Adrenal gland (tissue), 12 donors: ENCODE measurements around the gene SLC26A1. TPM values are rescaled to one million over a fixed set of nuclear protein-coding genes. Genes with fewer than 3 reads are reported as not detected.
"Not testable (repeated sequence)": the region's sequence is repeated elsewhere in the genome, so short reads cannot be mapped to it uniquely, and the experiment has no call there.

Source experiments
- DNase-seq, 7 donors: peaks; one replicate each; pipeline ENCODE4 v3.0.0-alpha.2; 2019 to 2020
- H3K27ac ChIP-seq, 5 donors: fragments of 200-600 bp; sonication (generic) in 4 of 5; 1 replicate in 3 of 5; 2 replicates in 2 of 5; pipeline versions ENCODE4 v1.5.1 to v1.8.0; 2016 to 2020; ENCODE audit warnings: mild to moderate bottlenecking in 1 of 5
- H3K27me3 ChIP-seq: fragments of 200-600 bp; 2 replicates; pipeline ENCODE4 v1.8.0; 2021
- H3K36me3 ChIP-seq, 2 donors: fragments of 200-600 bp; replicated peaks in 1 of 2; 1 replicate in 1 of 2; 2 replicates in 1 of 2; pipeline versions ENCODE4 v1.5.1 to v1.8.0; 2018 to 2022
- H3K4me1 ChIP-seq, 2 donors: fragments of 200-600 bp; replicated peaks in 1 of 2; 1 replicate in 1 of 2; 2 replicates in 1 of 2; pipeline versions ENCODE4 v1.5.1 to v1.8.0; 2018 to 2021
- H3K4me3 ChIP-seq, 4 donors: fragments of 200-600 bp; sonication (generic) in 3 of 4; one replicate each; pipeline ENCODE4 v1.5.1; 2016 to 2018
- H3K9me3 ChIP-seq, 3 donors: fragments of 200-600 bp; sonication (generic) in 1 of 3; replicated peaks in 1 of 3; 1 replicate in 2 of 3; 2 replicates in 1 of 3; pipeline versions ENCODE4 v1.5.1 to v1.8.0; 2016 to 2021
- POLR2A ChIP-seq, 2 donors: fragments of 450-650 bp; IDR thresholded peaks; one replicate each; pipeline ENCODE4 v1.6.1; 2017; ENCODE audit warnings: antibody characterized with exemption in 2 of 2, mild to moderate bottlenecking in 2 of 2, moderate library complexity in 1 of 2
- WGBS, 4 donors: extraction: QIAGEN DNeasy Blood & Tissue Kit in 2 of 4; methylation state at CpG; one replicate each; pipeline versions ENCODE4 v1.1.5 to v1.1.7; 2013 to 2017; 5-methylcytosine and 5-hydroxymethylcytosine counted together
- intact Hi-C, 2 donors: fragments of 100-400 bp; cut with DNase I; formaldehyde crosslinking; loops; one replicate each; pipeline versions ENCODE4 v1.14.1 to v1.15.0; 2022 to 2023
- polyA plus RNA-seq, 3 donors: library from polyadenylated mRNA; stranded (reverse); fragments of 200-250 nt in 2 of 3; fragments of 350-450 nt in 1 of 3; fragmentation: Illumina TruSeq in 1 of 3; extraction: RNeasy Lipid Tissue Mini Kit (QIAGEN cat#74804) in 1 of 3; gene quantifications; one replicate each; pipeline ENCODE4 v1.2.3, GENCODE V29; 2013 to 2014
- total RNA-seq, 9 donors: library from RNA; depleted of rRNA in 4 of 9; stranded (reverse); fragments of >200 nt in 4 of 9; fragments of 120-200 nt in 1 of 9; fragmentation: NEBNext Ultra II Directional in 1 of 9; extraction: Animal tissue kit (Norgen Biotek cat#: 25700) in 1 of 9; gene quantifications; one replicate each; pipeline versions ENCODE4 v1.1.0 to v1.2.4, GENCODE V29; 2013 to 2023
- TF ChIP-seq, protein P1 (sequence below), 6 experiments: fragments of 450-650 bp in 4 of 6; fragments of 200-600 bp in 2 of 6; sonication (generic) in 1 of 6; IDR thresholded peaks; 1 replicate in 5 of 6; 2 replicates in 1 of 6; pipeline versions ENCODE4 v1.5.1 to v1.8.0; 2016 to 2021; ENCODE audit warnings: antibody characterized with exemption in 6 of 6, mild to moderate bottlenecking in 2 of 6, moderate library complexity in 1 of 6
- donor health status: healthy with polysubstance abuse.
- donor health status: Bipolar disorder and iron deficiency.
- donor health status: DM: yes; HTN: yes; CAD: no.
- donor health status: DM: no; HTN: no; CAD: no.
- donor health status: DM: no; HTN: no; CAD: no.
- donor health status: DM: yes; HTN: yes; CAD: no.

Gene SLC26A1
- total and polyA plus RNA-seq, 12 donors, result 0.85 to 55.0 (median 3.9) TPM

DNA sequence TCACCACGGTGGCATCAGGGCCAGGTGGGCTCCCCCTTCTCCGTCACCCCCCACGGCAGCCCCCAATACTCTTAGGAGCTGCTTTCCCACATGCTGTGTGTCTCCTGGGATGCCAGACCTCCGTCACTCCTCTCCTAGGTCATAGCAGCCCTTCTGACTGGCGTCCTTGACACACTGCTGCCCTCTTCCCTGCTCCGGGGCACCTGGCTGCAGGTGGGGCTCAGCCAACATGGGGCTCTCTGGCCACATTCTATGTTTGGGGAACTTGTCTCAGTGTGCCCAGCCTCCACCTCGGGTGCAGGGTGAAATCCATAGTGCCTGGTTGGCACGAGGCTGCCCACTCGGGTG is 47.1 kb downstream of the SLC26A1 start:
- H3K36me3 ChIP-seq, result no peaks in the 10 kb centered on the region
- TF ChIP-seq, protein P1, sequence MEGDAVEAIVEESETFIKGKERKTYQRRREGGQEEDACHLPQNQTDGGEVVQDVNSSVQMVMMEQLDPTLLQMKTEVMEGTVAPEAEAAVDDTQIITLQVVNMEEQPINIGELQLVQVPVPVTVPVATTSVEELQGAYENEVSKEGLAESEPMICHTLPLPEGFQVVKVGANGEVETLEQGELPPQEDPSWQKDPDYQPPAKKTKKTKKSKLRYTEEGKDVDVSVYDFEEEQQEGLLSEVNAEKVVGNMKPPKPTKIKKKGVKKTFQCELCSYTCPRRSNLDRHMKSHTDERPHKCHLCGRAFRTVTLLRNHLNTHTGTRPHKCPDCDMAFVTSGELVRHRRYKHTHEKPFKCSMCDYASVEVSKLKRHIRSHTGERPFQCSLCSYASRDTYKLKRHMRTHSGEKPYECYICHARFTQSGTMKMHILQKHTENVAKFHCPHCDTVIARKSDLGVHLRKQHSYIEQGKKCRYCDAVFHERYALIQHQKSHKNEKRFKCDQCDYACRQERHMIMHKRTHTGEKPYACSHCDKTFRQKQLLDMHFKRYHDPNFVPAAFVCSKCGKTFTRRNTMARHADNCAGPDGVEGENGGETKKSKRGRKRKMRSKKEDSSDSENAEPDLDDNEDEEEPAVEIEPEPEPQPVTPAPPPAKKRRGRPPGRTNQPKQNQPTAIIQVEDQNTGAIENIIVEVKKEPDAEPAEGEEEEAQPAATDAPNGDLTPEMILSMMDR (IDR thresholded peaks at IDR 0.05), result no peak
- TF ChIP-seq POLR2A (IDR thresholded peaks at IDR 0.05), result no peak
- H3K9me3 ChIP-seq, result no peaks in the 10 kb centered on the region
- H3K4me3 ChIP-seq, result no peak overlapping the region
- H3K27me3 ChIP-seq, result no peaks in the 10 kb centered on the region
- no peak for DNase-seq
- 62 to 75% (median 72%) methylated on average over 2 to 9 of the region's 9 CpGs for WGBS, 4 donors
- intact Hi-C loops, result no loop called here
- no peak overlapping the region for H3K27ac ChIP-seq
- H3K4me1 ChIP-seq, result peaks cover 0 to 3% of the 10 kb centered on the region in 2 donors

- TF ChIP-seq, protein P1 (IDR thresholded peaks at IDR 0.05), result no peak
- no peak for TF ChIP-seq POLR2A (IDR thresholded peaks at IDR 0.05)
- peaks cover 0 to 3% of the 10 kb centered on the region in 2 donors for H3K4me1 ChIP-seq
- intact Hi-C loops, result no loop called here
- H3K4me3 ChIP-seq, result no peak overlapping the region
- H3K9me3 ChIP-seq, result no peaks in the 10 kb centered on the region
- no peak for DNase-seq
- no peak overlapping the region for H3K27ac ChIP-seq
- 68 to 72% (median 70%) methylated on average over 28 of the region's 28 CpGs for WGBS, 4 donors
- H3K36me3 ChIP-seq, result no peaks in the 10 kb centered on the region
- H3K27me3 ChIP-seq, result no peaks in the 10 kb centered on the region
These were observed 47.7 kb downstream of the SLC26A1 start for GRCh38 chr4:945274-946102.

- H3K9me3 ChIP-seq, H3K27ac ChIP-seq, H3K27me3 ChIP-seq, DNase-seq, H3K4me3 ChIP-seq, intact Hi-C loops, H3K4me1 ChIP-seq, H3K36me3 ChIP-seq: not testable (repeated sequence)
- 84 to 91% (median 89%) methylated on average over 3 to 4 of the region's 4 CpGs for WGBS, 4 donors
These were observed 53.7 kb downstream of the SLC26A1 start for GRCh38 chr4:939508-939907.

Other genes starting within 250 kb of the SLC26A1 start
- gene CPLX1, start 167.3 kb downstream of the SLC26A1 start, total RNA-seq, result 10 to 100 TPM in 3 of 9 donors, 1 to 10 TPM in 6; 1.7 to 25.3 (median 5.8) TPM
- 10 to 100 TPM in 2 of 3 donors, 1 to 10 TPM in 1; 6.3 to 24.2 (median 14.9) TPM for gene CPLX1, start 167.3 kb downstream of the SLC26A1 start, polyA plus RNA-seq
- gene GAK, start 61.1 kb downstream of the SLC26A1 start, total RNA-seq, result 100 to 1,000 TPM in 6 of 9 donors, 10 to 100 TPM in 3; 69.1 to 176 (median 128) TPM
- gene GAK, start 61.1 kb downstream of the SLC26A1 start, polyA plus RNA-seq, result 100 to 1,000 TPM in 2 of 3 donors, 10 to 100 TPM in 1; 39.0 to 381 (median 224) TPM
- gene TMEM175, start 60.9 kb downstream of the SLC26A1 start, total RNA-seq, result 10 to 100 TPM; 20.2 to 70.4 (median 46.7) TPM
- gene TMEM175, start 60.9 kb downstream of the SLC26A1 start, polyA plus RNA-seq, result 100 to 1,000 TPM in 2 of 3 donors, 10 to 100 TPM in 1; 22.4 to 142 (median 113) TPM
- 10 to 100 TPM in 6 of 9 donors, 1 to 10 TPM in 3; 3.0 to 16.5 (median 13.2) TPM for gene DGKQ, start 19.8 kb downstream of the SLC26A1 start, total RNA-seq
- gene DGKQ, start 19.8 kb downstream of the SLC26A1 start, polyA plus RNA-seq, result 10 to 100 TPM in 2 of 3 donors, under 1 TPM in 1; 0.55 to 13.8 (median 11.8) TPM
- 10 to 100 TPM in 8 of 9 donors, 1 to 10 TPM in 1; 8.0 to 78.4 (median 30.8) TPM for gene IDUA, start 6.4 kb downstream of the SLC26A1 start, total RNA-seq
- 100 to 1,000 TPM in 1 of 3 donors, 10 to 100 TPM in 1, 1 to 10 TPM in 1; 1.6 to 109 (median 90.6) TPM for gene IDUA, start 6.4 kb downstream of the SLC26A1 start, polyA plus RNA-seq
- gene FGFRL1, start 18.2 kb upstream of the SLC26A1 start, total RNA-seq, result 100 to 1,000 TPM in 3 of 9 donors, 10 to 100 TPM in 6; 45.9 to 274 (median 84.5) TPM
- gene FGFRL1, start 18.2 kb upstream of the SLC26A1 start, polyA plus RNA-seq, result 10 to 100 TPM; 24.4 to 75.5 (median 25.3) TPM
- 1 to 10 TPM in 8 of 9 donors, not detected in 1; 1.3 to 9.5 (median 2.3) TPM for gene RNF212, start 120.2 kb upstream of the SLC26A1 start, total RNA-seq
- gene RNF212, start 120.2 kb upstream of the SLC26A1 start, polyA plus RNA-seq, result 1 to 10 TPM; 1.7 to 6.6 (median 5.7) TPM
- gene SPON2, start 179.2 kb upstream of the SLC26A1 start, total RNA-seq, result 100 to 1,000 TPM in 3 of 9 donors, 10 to 100 TPM in 6; 14.1 to 206 (median 75.3) TPM
- gene SPON2, start 179.2 kb upstream of the SLC26A1 start, polyA plus RNA-seq, result 10 to 100 TPM in 2 of 3 donors, 1 to 10 TPM in 1; 4.1 to 83.7 (median 28.4) TPM